Medulla oblongata (tissue), 1 donor: ENCODE data around the gene ADAM17.
"Not testable (repeated sequence)": the region's sequence is repeated elsewhere in the genome, so short reads cannot be mapped to it uniquely, and the experiment has no call there.

Experiments used
- DNase-seq: peaks from one replicate; pipeline ENCODE4 v3.0.0-alpha.2; 2015; ENCODE audit errors: extremely low spot score

The ADAM17 gene

GRCh38 chr2:9524291-9524690, 31.3 kb downstream of the ADAM17 start:
- DNase-seq: no peak

- DNase-seq: no peak
Measured at GRCh38 chr2:9519250-9519649, 36.4 kb downstream of the ADAM17 start.

- DNase-seq: no peak
Measured at GRCh38 chr2:9518780-9519179, 36.9 kb downstream of the ADAM17 start.

- no peak for DNase-seq
Measured at GRCh38 chr2:9518163-9518562, 37.5 kb downstream of the ADAM17 start.

DNA sequence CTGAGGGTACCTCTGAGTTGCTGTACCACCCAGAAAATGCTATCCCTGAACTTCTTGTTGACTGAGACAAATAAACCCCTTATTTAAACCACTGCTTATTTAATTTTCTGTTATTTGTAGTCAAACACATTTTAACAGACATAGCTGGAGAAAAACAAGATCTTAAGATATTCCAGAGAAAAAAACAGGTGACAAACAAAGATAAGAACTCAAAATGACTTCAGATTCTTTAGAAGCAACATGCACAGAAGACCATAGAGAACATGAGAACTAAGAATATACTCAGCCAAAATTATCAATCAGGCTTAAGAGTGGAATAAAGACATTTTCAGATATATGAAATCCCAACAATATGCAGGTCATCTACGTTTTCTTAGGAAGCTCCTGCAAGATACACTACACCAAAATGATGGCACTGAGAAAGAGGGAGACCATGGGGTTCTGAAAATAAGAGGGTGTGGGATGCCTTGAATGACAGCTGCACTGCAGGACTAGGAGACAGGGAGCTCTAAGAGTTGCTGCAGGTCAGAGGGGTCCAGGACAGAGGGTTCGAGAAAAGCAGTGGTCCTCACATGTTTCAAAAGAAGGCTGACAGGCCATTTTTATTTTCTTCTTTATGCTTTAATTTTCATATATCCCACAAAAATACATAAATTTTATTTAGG, 38.4 kb downstream of the ADAM17 start:
- DNase-seq: no peak

DNA sequence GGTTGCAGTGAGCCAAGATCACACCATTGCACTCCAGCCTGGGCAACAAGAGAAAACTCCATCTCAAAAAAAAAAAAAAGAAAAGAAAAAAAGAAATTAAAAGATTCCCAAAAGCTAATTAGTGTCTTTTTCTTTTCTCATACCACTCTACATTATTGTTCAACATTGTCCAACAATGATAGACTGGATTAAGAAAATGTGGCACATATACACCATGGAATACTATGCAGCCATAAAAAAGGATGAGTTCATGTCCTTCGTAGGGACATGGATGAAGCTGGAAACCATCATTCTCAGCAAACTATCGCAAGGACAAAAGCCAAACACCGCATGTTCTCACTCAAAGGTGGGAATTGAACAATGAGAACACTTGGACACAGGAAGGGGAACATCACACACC, 41.7 kb downstream of the ADAM17 start:
- DNase-seq: not testable (repeated sequence)

- DNase-seq: no peak
Measured at GRCh38 chr2:9508931-9509330, 46.7 kb downstream of the ADAM17 start.

GRCh38 chr2:9498210-9498609, 57.4 kb downstream of the ADAM17 start:
- no peak for DNase-seq

DNA sequence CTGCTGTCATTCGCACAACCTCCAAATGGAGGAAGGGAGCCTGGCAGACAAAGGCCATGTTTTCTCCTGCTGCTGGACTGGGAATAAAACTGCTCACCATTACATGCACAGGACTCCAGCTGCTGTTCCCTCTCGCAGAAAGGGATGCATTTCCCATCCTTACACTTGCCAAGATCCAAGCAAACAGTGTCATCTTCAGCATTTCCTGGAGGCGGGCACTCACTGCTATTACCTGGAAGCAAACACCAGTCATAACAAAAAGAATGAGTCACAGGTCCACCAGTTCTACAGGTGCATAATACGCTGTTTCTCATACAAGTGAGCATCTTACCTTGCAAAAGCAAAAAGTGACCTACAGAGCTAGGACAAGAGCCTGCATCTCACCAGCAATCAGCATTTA, 58.6 kb downstream of the ADAM17 start:
- no peak for DNase-seq

DNA sequence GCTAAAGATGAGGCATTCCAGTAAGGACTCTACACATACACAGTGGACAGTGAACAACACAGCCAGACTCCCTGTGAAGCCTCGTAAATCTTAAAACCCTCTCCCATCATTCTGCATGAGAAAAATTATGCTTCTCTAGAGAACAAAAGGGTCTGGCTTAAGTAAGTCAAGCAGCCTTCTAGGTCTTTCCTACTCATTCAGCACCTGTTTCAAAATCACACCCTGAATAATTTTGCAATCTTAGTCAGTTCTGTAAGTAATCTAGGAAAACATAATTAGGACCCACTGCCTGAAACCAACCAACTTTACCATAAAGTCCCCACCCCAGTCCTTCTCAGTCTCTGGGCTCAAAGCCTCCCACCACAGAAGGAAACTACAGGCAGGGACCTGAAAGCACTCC, 61.5 kb downstream of the ADAM17 start:
- no peak for DNase-seq

DNA sequence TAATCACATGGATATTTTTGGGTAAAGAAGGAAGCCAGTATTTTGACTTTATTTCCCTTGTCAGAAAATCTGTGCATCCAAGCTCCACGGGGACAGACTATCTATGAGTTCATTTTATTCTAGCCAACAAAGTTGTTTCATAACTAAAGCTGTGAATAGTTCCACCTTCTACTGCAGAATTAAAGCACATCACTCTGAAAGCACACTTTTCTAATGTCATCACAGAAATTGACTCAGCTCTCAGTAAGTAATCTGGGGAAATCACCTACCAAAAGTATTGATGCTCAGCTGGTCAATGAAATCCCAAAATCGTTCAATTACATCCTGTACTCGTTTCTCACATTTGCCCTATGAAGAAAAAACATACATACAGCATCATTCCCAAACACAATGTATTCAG, 62.2 kb downstream of the ADAM17 start:
- DNase-seq: no peak

GRCh38 chr2:9492927-9493326, 62.7 kb downstream of the ADAM17 start:
- DNase-seq: no peak

DNA sequence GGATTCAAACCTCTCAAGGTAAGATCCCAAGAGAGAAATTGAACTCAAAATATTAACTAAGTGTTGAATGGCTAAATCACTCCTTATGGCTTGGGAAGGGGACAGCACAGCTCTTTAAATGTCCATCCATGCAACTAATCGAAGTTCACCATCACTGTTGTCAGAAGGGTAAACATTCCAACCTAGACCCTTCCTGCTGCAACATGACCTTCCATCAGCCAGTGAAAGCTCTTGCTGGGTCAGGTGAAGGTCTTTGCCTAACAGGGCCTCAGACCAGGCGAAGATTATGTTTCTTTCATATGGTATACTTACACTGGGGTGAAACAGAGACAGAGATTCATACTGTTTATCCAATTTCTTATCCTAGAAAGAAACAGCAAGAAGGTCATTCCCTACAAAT, 64.8 kb downstream of the ADAM17 start:
- DNase-seq: no peak

GRCh38 chr2:9488583-9489547, 66.8 kb downstream of the ADAM17 start:
- no peak for DNase-seq

GRCh38 chr2:9484533-9484932, 71.1 kb downstream of the ADAM17 start:
- no peak for DNase-seq

- no peak for DNase-seq
Measured at GRCh38 chr2:9483107-9483506, 72.5 kb downstream of the ADAM17 start.

GRCh38 chr2:9480157-9480556, 75.5 kb downstream of the ADAM17 start:
- no peak for DNase-seq

- no peak for DNase-seq
Measured at GRCh38 chr2:9478526-9478925, 77.1 kb downstream of the ADAM17 start.

- no peak for DNase-seq
Measured at GRCh38 chr2:9477914-9478313, 77.7 kb downstream of the ADAM17 start.

- peak; percentile 77 for DNase-seq
Measured at GRCh38 chr2:9474361-9475057, 81.1 kb downstream of the ADAM17 start, which contains the start of gene IAH1. IAH1 (plus strand) TSS chr2:9474551; CDS start chr2:9474567, 16 bp downstream.

DNA sequence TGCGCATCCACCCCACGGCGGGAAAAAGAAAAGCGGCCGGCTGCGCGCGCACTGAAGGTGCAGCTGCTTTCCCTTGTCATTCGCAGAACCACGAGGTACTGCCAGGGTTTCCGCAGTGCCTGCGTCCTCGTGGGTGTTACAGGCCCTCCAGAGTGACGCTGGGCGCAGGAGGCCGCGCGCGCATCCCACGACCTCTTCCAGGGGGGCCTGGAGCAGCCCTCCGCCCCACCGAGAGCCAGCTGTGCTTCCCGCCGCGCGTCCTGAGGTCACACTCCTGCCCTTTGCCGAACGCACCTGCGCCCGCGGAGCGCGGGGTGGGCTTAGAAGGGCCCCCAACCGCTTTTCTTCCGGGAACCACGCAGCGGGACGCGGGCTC, 81.7 kb downstream of the ADAM17 start:
- DNase-seq: peak; percentile 36

DNA sequence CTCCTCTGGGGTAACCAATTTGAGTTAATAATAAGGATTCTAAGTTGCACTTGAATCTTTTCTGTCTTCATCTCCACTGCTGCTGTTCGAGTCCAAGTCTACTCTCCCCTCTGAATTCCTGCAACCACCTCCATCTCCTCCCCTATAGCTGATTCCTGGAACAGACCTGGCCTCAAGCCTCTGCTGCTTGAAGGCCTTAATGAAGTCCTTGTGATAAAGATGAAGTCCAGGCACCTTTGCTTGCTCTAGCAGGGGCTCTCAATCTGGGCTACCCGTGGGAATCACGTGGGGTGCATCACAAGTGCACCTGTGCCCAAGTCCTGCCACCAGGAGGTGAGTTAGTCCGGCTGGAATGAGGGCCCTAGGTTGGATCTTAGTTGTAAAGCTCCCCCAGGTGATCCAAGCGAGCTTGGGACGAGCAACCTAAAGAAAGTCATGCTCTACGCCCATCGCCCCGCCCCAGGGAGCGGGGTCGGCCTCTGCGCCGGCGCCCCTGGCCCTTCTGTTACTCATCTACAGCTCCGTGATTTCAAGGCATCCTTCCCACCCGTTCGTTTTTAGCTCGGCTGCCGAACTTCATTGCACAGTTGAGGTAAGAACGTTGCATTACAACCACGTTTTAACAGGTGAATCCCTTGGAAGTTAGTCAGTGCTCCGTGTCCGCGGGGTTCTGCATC, 82.2 kb downstream of the ADAM17 start:
- DNase-seq: no peak
